Measurements from ENCODE around the gene RSPRY1.

The RSPRY1 gene

GRCh38 chr16:57190136-57190535 lies 4.0 kb downstream of the RSPRY1 start:
- TF ChIP-seq SIN3A (IDR thresholded peaks at IDR 0.05; ENCODE audit: borderline replicate concordance, insufficient read depth, low read length) (no peak), TAF1 (IDR thresholded peaks at IDR 0.05; ENCODE audit: borderline replicate concordance, insufficient read depth, low read length) (no peak), POLR2AphosphoS5 (IDR thresholded peaks at IDR 0.05; ENCODE audit: low read depth, low read length) (no peak), REST (IDR thresholded peaks at IDR 0.05; ENCODE audit: insufficient read depth in 1 of 2, low read depth in 2 of 2, low read length in 2 of 2) (no peak), FOXP2 (optimal IDR thresholded peaks at IDR 0.05; ENCODE audit: borderline replicate concordance, extremely low read depth, extremely low read length, insufficient read depth) (no peak)

- TF ChIP-seq FOXP2 (optimal IDR thresholded peaks at IDR 0.05; ENCODE audit: borderline replicate concordance, extremely low read depth, extremely low read length, insufficient read depth) (no peak), REST (IDR thresholded peaks at IDR 0.05; ENCODE audit: insufficient read depth in 1 of 2, low read depth in 2 of 2, low read length in 2 of 2) (no peak), SIN3A (IDR thresholded peaks at IDR 0.05; ENCODE audit: borderline replicate concordance, insufficient read depth, low read length) (no peak)
These were observed 5.0 kb downstream of the RSPRY1 start for GRCh38 chr16:57191056-57191571.

- TF ChIP-seq REST (IDR thresholded peaks at IDR 0.05; ENCODE audit: insufficient read depth in 1 of 2, low read depth in 2 of 2, low read length in 2 of 2) (no peak), POLR2AphosphoS5 (IDR thresholded peaks at IDR 0.05; ENCODE audit: low read depth, low read length) (no peak)
These were observed 6.0 kb downstream of the RSPRY1 start for GRCh38 chr16:57192146-57192545.

GRCh38 chr16:57192720-57193486 lies 6.8 kb downstream of the RSPRY1 start:
- TF ChIP-seq FOXP2 (optimal IDR thresholded peaks at IDR 0.05; ENCODE audit: borderline replicate concordance, extremely low read depth, extremely low read length, insufficient read depth) = no peak

- no peak for TF ChIP-seq TAF1 (IDR thresholded peaks at IDR 0.05; ENCODE audit: borderline replicate concordance, insufficient read depth, low read length)
These were observed 8.4 kb downstream of the RSPRY1 start for GRCh38 chr16:57194512-57194911.

- TF ChIP-seq TAF1 (IDR thresholded peaks at IDR 0.05; ENCODE audit: borderline replicate concordance, insufficient read depth, low read length) (no peak), FOXP2 (optimal IDR thresholded peaks at IDR 0.05; ENCODE audit: borderline replicate concordance, extremely low read depth, extremely low read length, insufficient read depth) (no peak), REST (IDR thresholded peaks at IDR 0.05; ENCODE audit: insufficient read depth in 1 of 2, low read depth in 2 of 2, low read length in 2 of 2) (no peak), POLR2AphosphoS5 (IDR thresholded peaks at IDR 0.05; ENCODE audit: low read depth, low read length) (no peak), SIN3A (IDR thresholded peaks at IDR 0.05; ENCODE audit: borderline replicate concordance, insufficient read depth, low read length) (no peak)
These were observed 10.2 kb downstream of the RSPRY1 start for GRCh38 chr16:57196286-57196685.
